Measurements from ENCODE around the gene TBC1D21.

The TBC1D21 gene

DNA sequence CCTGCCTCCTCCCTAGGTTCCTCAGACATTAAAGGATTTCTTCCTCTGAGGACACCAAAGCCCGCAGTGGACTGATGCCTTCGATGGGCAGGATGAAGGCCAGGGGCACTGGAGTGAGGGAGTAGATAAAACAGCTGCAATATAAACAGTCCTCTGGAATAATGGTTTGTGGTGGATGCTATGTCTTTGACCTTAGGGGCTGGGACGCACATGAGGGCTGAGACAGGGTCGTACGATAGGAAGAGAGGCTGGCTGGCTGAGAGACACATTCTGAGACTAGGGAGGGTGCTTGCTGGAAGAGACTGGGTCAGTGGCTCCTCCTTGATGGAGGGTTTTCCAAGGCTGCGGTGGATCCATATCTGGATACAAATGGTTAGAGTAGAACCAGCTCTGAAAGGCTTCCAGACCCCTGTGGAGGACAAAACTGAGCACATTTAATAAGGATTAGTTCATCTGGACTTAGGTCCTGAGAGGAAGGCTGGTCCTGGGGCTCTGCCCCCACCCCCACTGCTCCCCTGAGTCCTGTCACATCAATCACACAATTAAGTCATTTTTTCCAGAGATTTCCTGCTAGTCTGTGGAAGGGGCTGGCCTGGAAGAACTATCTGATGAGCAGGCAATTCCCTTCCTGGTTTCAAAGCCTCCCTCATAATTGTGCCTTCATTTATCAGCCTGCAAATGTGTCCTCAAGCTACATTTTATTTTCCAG, 15.8 kb downstream of the TBC1D21 start:
- DNase-seq: no peak

GRCh38 chr15:73889762-73890124, 16.4 kb downstream of the TBC1D21 start:
- DNase-seq: no peak

GRCh38 chr15:73891328-73892315, 18.3 kb downstream of the TBC1D21 start:
- no peak for DNase-seq

DNA sequence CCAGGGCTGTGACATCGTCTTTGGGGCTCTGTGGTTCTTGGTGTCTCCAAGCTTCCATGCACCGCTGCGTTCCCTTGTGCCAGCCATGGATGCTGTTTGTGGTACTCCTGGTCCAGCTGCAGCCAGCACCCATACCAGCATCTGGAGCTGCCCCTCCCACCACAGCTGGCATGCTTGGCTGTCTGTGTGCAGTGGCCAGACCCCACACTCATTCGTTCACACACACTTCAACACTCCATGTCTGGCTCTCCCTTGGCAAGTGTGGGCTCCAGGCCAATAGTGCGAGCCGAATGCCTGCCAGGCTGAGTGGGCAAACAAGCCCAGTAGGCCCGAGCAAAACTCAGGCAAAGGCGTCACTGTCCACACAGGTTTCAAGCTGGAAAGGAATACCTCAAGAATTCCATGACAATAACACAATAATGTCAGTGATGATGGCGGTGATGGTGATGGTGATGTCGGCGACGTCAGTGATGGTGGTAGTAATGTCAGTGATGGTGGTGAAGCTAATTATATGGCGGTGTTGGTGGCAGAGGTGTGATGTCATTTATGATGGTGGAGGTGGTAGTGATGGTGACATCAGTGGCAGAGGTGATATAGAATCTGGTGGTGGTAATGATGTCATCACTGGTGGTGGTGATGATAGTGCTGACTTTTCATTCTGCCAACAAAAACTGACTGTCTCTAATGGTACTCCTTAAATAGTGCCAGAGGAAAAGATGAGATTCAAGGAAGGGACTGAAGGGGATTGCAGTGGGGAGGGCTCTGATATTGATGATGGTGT, 19.3 kb downstream of the TBC1D21 start:
- no peak for DNase-seq

- no peak for DNase-seq
These were observed 20.9 kb downstream of the TBC1D21 start for GRCh38 chr15:73894133-73894814.

GRCh38 chr15:73897441-73898261, 24.3 kb downstream of the TBC1D21 start:
- no peak for DNase-seq

DNA sequence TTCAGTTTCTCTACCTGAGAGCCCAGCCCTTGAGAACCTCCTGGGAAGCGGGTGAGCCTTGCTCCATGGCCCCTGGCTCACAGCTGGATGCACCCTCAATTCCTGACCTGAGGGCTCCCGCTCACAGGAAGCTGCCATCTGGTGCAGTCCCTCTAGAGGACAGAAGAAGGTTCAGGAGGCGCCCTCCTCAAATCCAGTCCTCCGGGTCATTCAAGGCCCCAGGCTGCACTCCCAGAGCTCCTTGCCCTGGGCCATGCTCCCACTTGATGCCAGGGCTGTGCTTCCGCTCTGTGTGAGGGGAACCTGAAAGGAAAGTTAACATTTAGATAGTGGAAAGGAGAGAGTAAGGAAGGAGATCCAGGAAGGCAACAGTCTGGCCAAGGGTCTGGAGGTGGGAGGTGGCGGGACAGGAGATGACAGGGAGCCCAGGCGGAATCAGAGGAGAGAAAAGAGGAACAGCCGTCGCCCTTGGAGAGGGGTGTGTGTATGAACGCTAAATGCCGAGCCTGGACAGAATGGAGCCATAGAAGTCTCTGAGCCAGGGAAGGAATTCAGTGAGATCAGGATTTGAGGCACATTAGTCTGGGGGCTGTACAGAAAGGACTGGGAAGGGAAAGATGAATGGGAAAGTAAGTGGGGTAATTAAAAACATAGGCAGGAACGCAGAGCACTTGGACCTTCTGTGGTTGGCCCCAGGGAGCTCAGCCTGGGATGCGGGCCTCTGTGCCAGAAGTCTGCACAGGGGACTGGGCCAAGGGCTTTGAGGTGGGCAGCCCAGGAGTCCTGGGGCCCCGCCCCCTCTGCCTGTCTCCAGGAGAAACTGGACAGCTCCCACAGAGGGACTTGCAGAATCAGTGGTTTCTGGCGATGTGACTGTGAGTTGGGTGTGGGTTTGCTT, 26.1 kb downstream of the TBC1D21 start:
- DNase-seq: no peak

GRCh38 chr15:73900095-73900712, 26.8 kb downstream of the TBC1D21 start:
- no peak for DNase-seq

- DNase-seq: no peak
These were observed 27.9 kb downstream of the TBC1D21 start for GRCh38 chr15:73901126-73901810.

DNA sequence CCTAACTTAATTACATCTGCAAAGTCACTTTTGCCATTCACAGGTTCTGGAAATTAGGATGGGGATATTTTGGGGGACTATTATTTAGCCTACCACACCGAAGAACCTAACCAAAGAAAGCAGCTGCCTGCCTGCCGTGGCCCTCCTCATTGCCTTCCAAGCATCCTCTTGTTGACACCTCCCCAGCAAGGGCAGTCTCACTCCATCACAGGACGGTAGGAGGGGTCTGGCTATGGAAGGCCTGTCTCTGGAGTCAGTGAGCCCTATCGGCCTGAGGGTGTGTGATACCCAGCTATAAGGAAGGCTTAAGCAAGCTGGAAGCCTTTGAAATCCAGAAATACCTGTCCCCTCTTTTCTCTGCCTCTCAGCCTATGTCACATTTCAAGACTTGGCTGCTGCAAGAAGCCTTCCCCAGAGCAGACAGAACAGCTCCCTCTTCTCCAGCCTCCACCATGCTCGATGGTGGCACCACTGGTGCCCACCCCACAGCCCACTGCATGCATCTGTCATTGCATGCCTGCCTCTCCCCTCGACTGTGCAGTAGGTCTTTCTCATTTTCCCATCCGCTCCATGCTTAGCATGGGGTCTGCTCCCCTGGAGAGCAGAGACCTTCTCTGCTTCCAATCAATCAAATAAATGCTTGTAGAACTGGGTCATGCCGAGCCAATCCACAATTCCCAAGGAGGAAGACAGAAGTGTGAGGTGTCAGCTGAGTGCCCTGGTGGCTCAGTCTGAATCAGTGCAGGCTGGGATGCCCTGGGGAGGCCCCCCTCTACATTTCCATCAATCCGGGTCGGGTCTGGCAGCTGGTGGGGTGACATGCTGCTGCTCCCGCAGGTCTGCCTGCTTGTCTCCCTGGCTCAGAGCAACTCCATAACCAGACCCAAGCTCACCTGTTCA, 29.0 kb downstream of the TBC1D21 start:
- no peak for DNase-seq

- DNase-seq: no peak
These were observed 30.9 kb downstream of the TBC1D21 start for GRCh38 chr15:73904026-73904815.

DNA sequence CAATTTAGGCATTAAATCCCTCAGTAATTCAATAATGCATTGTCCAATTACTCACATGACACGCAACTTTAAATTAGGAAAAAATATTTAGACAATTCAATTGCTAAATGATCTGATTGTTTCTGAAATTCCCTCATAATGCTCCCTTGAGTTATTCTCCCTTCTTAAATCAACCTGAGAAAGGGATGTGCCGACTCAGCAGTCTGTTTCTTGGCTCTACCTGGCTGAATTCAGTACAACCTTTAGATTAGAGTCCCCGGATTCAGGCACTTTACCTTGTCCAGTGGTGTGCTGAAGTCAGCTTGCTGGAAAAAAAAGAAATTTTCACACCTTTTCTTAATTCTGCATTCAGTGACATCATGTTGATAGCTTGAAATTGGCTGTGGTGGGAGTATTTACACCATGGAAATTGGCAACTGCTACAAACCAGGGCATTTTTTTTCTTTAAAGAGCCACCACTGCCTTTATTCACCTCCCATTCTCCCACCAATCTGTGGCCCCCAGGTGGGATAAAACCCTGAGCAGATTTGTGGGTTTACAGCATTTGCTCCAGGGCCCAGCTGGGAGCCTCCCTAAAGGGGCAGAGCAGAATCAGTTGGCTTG, 32.0 kb downstream of the TBC1D21 start:
- no peak for DNase-seq

GRCh38 chr15:73906346-73907034, 33.1 kb downstream of the TBC1D21 start:
- DNase-seq: no peak

DNA sequence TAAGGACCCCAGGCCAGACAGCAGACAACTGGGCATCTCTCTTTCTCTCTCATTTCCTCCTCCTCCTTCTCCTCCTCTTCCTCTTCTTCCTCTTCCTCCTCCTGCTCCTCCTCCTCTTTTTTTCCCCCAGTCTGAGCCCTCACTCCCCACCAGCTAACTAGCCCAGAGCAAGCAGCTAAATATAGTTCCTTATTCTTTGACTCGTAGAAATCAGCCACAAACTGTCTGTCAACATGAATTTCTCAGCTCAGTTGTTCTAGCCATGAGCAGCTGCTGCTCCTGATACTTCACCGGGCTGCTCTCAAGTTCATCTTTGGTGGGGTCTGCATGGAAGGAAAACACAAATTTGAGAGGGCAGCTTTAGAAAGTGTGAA, 33.7 kb downstream of the TBC1D21 start:
- DNase-seq: no peak

- peak; percentile 40 for DNase-seq
These were observed 34.9 kb downstream of the TBC1D21 start for GRCh38 chr15:73908030-73908821.

DNA sequence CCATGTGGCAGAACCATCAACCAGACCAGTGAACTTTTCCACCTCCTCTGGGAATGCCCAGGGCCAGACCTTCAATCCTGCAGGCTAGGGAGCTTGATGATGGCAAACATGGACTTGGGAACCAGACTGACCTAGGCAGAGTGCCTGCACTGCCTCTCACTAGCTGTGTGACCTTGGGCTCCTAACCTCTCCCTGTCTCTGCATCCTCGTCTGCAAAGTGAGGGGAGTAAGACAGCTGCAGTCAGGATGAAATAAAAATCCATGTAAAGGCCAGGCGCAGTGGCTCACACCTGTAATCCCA, 35.4 kb downstream of the TBC1D21 start:
- DNase-seq: no peak

All from effector CD8-positive, alpha-beta T cell (primary cell).